WTC11 (cell line): ENCODE data around the gene C4orf54. TPM values are rescaled to one million over a fixed set of nuclear protein-coding genes. Genes with fewer than 3 reads are reported as not detected.

ENCODE experiments used
- ATAC-seq: fragments of 200-7000 bp; cut with Tn5 transposase; 2 replicates; pipeline ENCODE4 v1.10.0; 2021; ENCODE audit warnings: mild to moderate bottlenecking, moderate library complexity
- CTCF ChIA-PET: fragments of 300-600 bp; sonication (Branson Sonifier 250); formaldehyde crosslinking; loops from one replicate; lab custom pipeline; 2021; ENCODE audit warnings: antibody characterized with exemption; lab: Charles Lee
- POLR2A ChIA-PET: fragments of 350-600 bp; sonication (Branson Sonifier 250); formaldehyde crosslinking; loops from one replicate; lab custom pipeline; 2021; ENCODE audit warnings: antibody characterized with exemption; lab: Charles Lee
- DNase-seq: peaks from one replicate; pipeline ENCODE4 v3.0.0; 2021; ENCODE audit warnings: low spot score
- H3K27ac Mint-ChIP-seq: 2 replicates; pipeline ENCODE4 v1.8.0; 2021; ENCODE audit warnings: mixed read lengths
- H3K27me3 Mint-ChIP-seq: 2 replicates; pipeline ENCODE4 v1.8.0; 2021; ENCODE audit warnings: low read depth, mild to moderate bottlenecking, moderate library complexity, mixed read lengths
- H3K36me3 Mint-ChIP-seq: 2 replicates; pipeline ENCODE4 v1.8.0; 2021; ENCODE audit warnings: mixed read lengths
- H3K4me1 Mint-ChIP-seq: 2 replicates; pipeline ENCODE4 v1.8.0; 2022; ENCODE audit warnings: mixed read lengths
- H3K4me3 Mint-ChIP-seq: 2 replicates; pipeline ENCODE4 v1.8.0; 2021; ENCODE audit warnings: mild to moderate bottlenecking, moderate library complexity, mixed read lengths
- H3K9me3 Mint-ChIP-seq: 2 replicates; pipeline ENCODE4 v1.8.0; 2021; ENCODE audit warnings: mixed read lengths
- ARID4B ChIP-seq: sonication (generic); formaldehyde crosslinking; IDR thresholded peaks from 2 replicates; pipeline ENCODE4 v1.8.0; 2023; ENCODE audit warnings: missing genetic modification reagents, mild to moderate bottlenecking, borderline replicate concordance
- ATF2 ChIP-seq: sonication (generic); formaldehyde crosslinking; IDR thresholded peaks from 2 replicates; pipeline ENCODE4 v1.8.1; 2022; ENCODE audit warnings: low read depth, missing genetic modification reagents, borderline replicate concordance
- GRHL2 ChIP-seq: fragments of 250-450 bp; sonication (Bioruptor Pico); IDR thresholded peaks from 2 replicates; pipeline ENCODE4 v1.8.0; 2022; ENCODE audit warnings: mild to moderate bottlenecking, moderate library complexity; ENCODE audit not compliant: insufficient replicate concordance, severe bottlenecking
- HMGXB4 ChIP-seq: sonication (generic); formaldehyde crosslinking; IDR thresholded peaks from 2 replicates; pipeline ENCODE4 v1.8.1; 2023; ENCODE audit warnings: mild to moderate bottlenecking, moderate library complexity, missing genetic modification reagents
- KAT7 ChIP-seq: sonication (generic); formaldehyde crosslinking; IDR thresholded peaks from 2 replicates; pipeline ENCODE4 v1.8.1; 2023; ENCODE audit warnings: missing genetic modification reagents, mild to moderate bottlenecking, borderline replicate concordance
- STAT6 ChIP-seq: sonication (generic); formaldehyde crosslinking; conservative IDR thresholded peaks from 2 replicates; pipeline ENCODE4 v1.8.1; 2023; ENCODE audit warnings: mild to moderate bottlenecking, low read depth, missing genetic modification reagents, moderate library complexity
- ZMAT4 ChIP-seq: fragments of 250-450 bp; sonication (Bioruptor Pico); IDR thresholded peaks from 2 replicates; pipeline ENCODE4 v1.9.0; 2021; ENCODE audit warnings: mild to moderate bottlenecking
- ZNF281 ChIP-seq: sonication (generic); formaldehyde crosslinking; IDR thresholded peaks from 2 replicates; pipeline ENCODE4 v1.8.0; 2023; ENCODE audit warnings: mild to moderate bottlenecking, missing genetic modification reagents
- total RNA-seq: library from RNA; stranded (reverse); gene quantifications from 3 replicates; pipeline ENCODE4 v1.2.3, GENCODE V29; 2021

The C4orf54 gene
- total RNA-seq, 1 experiment from 2014 or later: not detected

GRCh38 chr4:99622341-99622740 lies 35.3 kb downstream of the C4orf54 start (continued):
- no peak for TF ChIP-seq ARID4B
- TF ChIP-seq GRHL2 (CRISPR knock-in tag): no peak

- TF ChIP-seq ZMAT4 (CRISPR knock-in tag): no peak
- no peak for TF ChIP-seq STAT6 (CRISPR knock-in tag)
- TF ChIP-seq ATF2 (CRISPR knock-in tag): no peak
- no peak for TF ChIP-seq KAT7
- no peak for TF ChIP-seq ZNF281 (CRISPR knock-in tag)
- no peak for TF ChIP-seq HMGXB4 (CRISPR knock-in tag)
- Mint-ChIP-seq H3K9me3 (no peaks in the 10 kb centered on the region), H3K27ac (no peak overlapping the region), H3K27me3 (no peaks in the 10 kb centered on the region), H3K36me3 (no peaks in the 10 kb centered on the region), H3K4me1 (no peaks in the 10 kb centered on the region; the same call in 1 of the 2 replicates), H3K4me3 (no peak overlapping the region)
- POLR2A ChIA-PET: no interaction called here
- CTCF ChIA-PET: no interaction called here
- no peak for ATAC-seq
- DNase-seq: no peak
Observed at GRCh38 chr4:99617374-99617773, 40.3 kb downstream of the C4orf54 start.
